Epithelial cell of proximal tubule (primary cell): Measurements from ENCODE around the gene HEPHL1. TPM values are rescaled to one million over a fixed set of nuclear protein-coding genes. Genes with fewer than 3 reads are reported as not detected.

Experiments used
- DNase-seq: peaks from one replicate; pipeline ENCODE4 v3.0.0-alpha.2; 2011; ENCODE audit warnings: low read depth
- H3K4me3 ChIP-seq: 2 replicates; pipeline ENCODE4 v1.5.1; 2011; ENCODE audit warnings: low read depth, mild to moderate bottlenecking, low read length
- total RNA-seq: library from RNA; depleted of rRNA; stranded (reverse); fragments of >200 nt; gene quantifications from 2 replicates; pipeline ENCODE4 v1.2.3, GENCODE V29; 2015
- TF ChIP-seq, protein P1 (sequence below): conservative IDR thresholded peaks from 2 replicates; pipeline ENCODE4 v1.5.1; 2012; ENCODE audit warnings: low read depth, mild to moderate bottlenecking, low read length

The HEPHL1 gene
- total RNA-seq, 1 donor from 2014 or later: not detected

DNA sequence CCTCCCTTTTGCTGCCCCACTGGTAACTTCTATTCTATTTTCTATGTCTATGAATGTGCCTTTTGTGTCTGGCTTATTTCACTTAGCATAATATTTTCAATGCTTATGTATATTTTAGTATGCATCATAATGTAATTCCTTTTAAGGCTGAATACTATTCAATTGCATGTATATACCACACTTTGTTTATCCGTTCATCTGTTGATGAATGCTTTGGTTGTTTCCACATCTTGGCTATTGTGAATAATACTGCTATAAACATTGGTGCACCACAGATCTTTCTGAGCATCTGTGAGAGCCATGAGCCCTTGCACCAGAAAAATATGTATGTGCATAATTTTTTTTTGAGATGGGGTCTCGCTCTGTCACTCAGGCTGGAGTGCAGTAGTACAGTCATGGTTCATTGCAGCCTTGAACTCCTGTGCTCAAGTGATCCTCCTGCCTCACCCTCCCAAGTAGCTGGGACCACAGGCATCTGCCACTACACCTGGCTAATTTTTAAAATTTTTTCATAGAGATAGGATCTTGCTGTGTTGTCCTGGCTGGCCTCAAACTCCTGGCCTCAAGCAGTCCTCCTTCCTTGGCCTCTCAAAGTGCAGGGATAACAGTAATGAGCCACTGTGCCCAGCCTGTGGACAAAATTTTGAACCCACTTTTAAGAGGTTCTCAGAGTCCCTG lies 27.0 kb downstream of the HEPHL1 start:
- DNase-seq: no peak

DNA sequence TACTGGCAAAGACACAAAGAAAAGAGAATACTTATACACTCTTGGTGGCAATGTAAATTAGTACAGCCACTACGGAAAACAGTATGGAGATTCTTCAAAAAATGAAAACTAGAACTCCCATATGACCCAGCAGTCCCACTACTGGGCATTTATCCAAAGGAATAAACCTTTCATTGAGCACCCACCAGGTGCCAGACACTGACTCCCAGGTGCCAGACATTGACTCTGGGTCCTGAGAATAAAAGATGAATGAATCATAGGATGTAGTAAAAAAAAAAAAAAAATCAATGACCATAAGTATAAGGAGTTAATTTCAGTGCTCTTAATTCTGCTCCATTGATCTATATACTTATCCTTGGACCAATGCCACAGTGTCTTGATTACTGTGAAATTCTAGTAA lies 28.2 kb downstream of the HEPHL1 start:
- no peak for DNase-seq
- TF ChIP-seq, protein P1, sequence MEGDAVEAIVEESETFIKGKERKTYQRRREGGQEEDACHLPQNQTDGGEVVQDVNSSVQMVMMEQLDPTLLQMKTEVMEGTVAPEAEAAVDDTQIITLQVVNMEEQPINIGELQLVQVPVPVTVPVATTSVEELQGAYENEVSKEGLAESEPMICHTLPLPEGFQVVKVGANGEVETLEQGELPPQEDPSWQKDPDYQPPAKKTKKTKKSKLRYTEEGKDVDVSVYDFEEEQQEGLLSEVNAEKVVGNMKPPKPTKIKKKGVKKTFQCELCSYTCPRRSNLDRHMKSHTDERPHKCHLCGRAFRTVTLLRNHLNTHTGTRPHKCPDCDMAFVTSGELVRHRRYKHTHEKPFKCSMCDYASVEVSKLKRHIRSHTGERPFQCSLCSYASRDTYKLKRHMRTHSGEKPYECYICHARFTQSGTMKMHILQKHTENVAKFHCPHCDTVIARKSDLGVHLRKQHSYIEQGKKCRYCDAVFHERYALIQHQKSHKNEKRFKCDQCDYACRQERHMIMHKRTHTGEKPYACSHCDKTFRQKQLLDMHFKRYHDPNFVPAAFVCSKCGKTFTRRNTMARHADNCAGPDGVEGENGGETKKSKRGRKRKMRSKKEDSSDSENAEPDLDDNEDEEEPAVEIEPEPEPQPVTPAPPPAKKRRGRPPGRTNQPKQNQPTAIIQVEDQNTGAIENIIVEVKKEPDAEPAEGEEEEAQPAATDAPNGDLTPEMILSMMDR: no peak
- no peak overlapping the region for H3K4me3 ChIP-seq

More for the DNA sequence above, 27.0 kb downstream of the HEPHL1 start:
- TF ChIP-seq, protein P1: no peak
- no peak overlapping the region for H3K4me3 ChIP-seq

DNA sequence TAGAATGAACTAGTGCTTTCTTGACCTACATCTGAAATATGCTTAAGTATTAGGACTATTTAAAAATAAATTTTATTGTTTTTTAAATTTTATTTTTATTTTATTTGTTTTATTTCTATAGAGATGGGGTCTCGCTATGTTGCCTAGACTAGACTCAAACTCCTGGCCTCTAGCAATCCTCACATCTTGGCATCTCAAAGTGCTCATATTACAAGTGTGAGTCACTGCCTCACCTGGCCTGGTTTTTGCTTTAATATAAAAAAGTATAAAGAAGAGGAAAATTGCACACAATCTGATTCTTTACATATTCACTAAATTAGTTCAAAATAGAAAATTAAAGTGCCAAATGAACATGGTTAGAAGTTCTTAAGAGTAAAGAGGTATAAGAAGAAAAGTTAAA lies 37.5 kb downstream of the HEPHL1 start:
- TF ChIP-seq, protein P1: no peak
- H3K4me3 ChIP-seq: no peak overlapping the region
- no peak for DNase-seq

DNA sequence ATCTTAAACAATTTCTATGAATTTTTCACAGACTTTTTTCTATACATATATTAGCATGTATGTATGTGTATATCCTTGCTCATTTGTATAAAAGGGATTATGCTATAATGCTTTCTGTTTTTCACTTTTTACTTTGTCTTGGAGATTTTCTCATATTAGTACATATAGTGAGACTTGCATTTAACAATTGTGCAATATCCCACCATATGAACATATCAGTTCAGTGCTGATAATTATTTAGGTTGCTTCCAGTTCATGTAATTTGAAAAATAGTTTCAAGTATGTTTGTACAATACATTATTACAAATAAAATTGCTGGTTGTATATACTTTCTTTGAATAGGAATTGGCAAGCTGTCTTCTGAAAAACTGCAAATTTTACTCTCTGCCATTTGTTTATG lies 37.9 kb downstream of the HEPHL1 start:
- DNase-seq: no peak
- TF ChIP-seq, protein P1: no peak
- no peak overlapping the region for H3K4me3 ChIP-seq

DNA sequence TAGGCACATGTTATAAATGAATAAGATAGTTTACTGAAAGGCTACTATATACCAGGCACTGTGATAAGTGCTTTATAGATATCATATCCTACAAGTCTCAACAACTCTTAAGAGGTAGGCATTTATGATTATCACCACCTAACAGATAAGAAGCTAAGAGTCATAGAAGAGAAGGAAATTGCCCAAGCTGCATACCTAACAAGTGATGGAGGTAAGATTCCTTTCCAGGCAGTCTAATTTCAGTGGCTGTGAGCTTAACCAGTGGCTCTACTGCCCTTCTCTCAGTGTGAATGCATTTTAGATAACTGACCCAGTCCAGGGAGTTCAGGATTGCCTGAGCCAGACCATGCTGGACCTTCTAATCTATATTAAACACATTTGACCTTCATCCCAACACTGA lies 39.2 kb downstream of the HEPHL1 start:
- DNase-seq: no peak
- TF ChIP-seq, protein P1: no peak
- no peak overlapping the region for H3K4me3 ChIP-seq

DNA sequence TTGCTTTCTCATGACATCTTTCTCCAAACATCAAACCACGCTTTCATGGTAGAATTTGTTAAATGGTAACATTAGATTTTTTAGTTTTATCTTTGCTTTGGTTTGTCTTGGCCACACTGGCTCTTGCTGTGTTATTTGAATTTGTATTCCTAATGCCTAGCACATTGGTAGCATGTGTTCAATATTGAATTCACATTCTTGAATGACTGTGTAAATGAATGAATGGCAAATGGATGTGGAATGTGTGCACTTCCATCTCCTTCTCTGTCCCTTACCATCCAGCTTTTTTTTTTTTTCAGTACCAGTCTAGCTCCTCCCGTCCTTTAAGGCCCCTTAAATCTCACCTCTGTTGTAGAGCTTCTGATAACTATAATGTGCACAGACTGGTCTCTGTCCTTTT lies 41.2 kb downstream of the HEPHL1 start:
- DNase-seq: no peak
- no peak overlapping the region for H3K4me3 ChIP-seq
- TF ChIP-seq, protein P1: no peak

DNA sequence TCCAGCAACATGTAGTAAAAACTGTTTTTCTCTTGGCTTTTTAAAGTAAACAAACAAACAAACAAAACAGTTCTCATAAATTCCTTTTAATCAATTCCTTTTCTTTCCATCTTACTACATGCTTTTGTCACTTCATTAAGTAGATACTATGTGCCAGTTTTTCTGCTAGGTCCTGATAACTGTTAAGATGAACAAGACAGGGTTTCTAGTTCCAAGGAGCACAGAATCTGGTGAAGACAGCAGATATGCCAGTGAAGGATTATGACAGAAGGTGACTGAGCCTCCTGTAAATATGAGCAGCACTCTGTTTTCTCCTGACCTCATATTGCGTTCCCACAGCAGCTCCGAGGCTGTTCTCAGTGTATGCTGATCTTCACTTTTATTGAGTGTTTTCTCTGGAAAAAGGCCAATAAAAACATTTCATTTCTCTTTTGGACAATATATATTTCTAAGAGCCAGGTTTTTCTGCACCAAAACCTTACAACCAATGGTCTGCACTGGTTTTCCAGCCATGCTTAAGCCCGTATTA lies 45.8 kb downstream of the HEPHL1 start:
- no peak overlapping the region for H3K4me3 ChIP-seq
- no peak for DNase-seq
- TF ChIP-seq, protein P1: no peak
